K562 (cell line): Measurements from ENCODE around the gene BCR. TPM values are rescaled to one million over a fixed set of nuclear protein-coding genes. Genes with fewer than 3 reads are reported as not detected.

ENCODE experiments used
- BDP1 ChIP-seq: IDR thresholded peaks from 3 replicates; pipeline ENCODE4 v1.6.1; 2011; ENCODE audit not compliant: insufficient read length, insufficient read depth
- C11orf30 ChIP-seq: fragments of 450-650 bp; IDR thresholded peaks from 2 replicates; pipeline ENCODE4 v1.6.1; 2016; ENCODE audit warnings: low read depth, mild to moderate bottlenecking
- ELF4 ChIP-seq: fragments of 450-650 bp; formaldehyde crosslinking; IDR thresholded peaks from 2 replicates; pipeline ENCODE4 v1.4.0; 2022; ENCODE audit warnings: missing genetic modification characterization
- HNRNPK ChIP-seq: fragments of 200-400 bp; formaldehyde crosslinking; IDR thresholded peaks from one replicate; pipeline ENCODE4 v1.6.1; 2018; ENCODE audit warnings: mild to moderate bottlenecking, low read depth, low read length; ENCODE audit not compliant: poor library complexity, severe bottlenecking
- HNRNPUL1 ChIP-seq: fragments of 200-400 bp; formaldehyde crosslinking; IDR thresholded peaks from 2 replicates; pipeline ENCODE4 v1.6.1; 2017; ENCODE audit warnings: low read length
- MCM3 ChIP-seq: fragments of 450-650 bp; IDR thresholded peaks from 2 replicates; pipeline ENCODE4 v1.6.1; 2016
- NRF1 ChIP-seq, 2 experiments: fragments of 450-650 bp; IDR thresholded peaks in 1 of 2; conservative IDR thresholded peaks in 1 of 2; 2 replicates each; pipeline ENCODE4 v1.6.1; 2014; ENCODE audit warnings: mild to moderate bottlenecking in 2 of 2
- PBX2 ChIP-seq, 2 experiments: IDR thresholded peaks in 1 of 2; conservative IDR thresholded peaks in 1 of 2; 2 replicates each; pipeline ENCODE4 v1.6.1; 2016; ENCODE audit warnings: low read depth in 2 of 2, mild to moderate bottlenecking in 1 of 2, missing compliant biosample characterization in 1 of 2, missing genetic modification characterization in 1 of 2, moderate library complexity in 1 of 2
- PCBP2 ChIP-seq: fragments of 200-400 bp; formaldehyde crosslinking; IDR thresholded peaks from 2 replicates; pipeline ENCODE4 v1.6.1; 2018; ENCODE audit warnings: low read length, low read depth, mild to moderate bottlenecking, moderate library complexity; ENCODE audit not compliant: poor library complexity, severe bottlenecking
- ZNF140 ChIP-seq: fragments of 250-450 bp; sonication (Bioruptor Pico); IDR thresholded peaks from 2 replicates; pipeline ENCODE4 v1.8.0; 2021; ENCODE audit warnings: moderate library complexity, mild to moderate bottlenecking, inconsistent platforms
- ZNF707 ChIP-seq: fragments of 250-450 bp; sonication (Bioruptor Pico); conservative IDR thresholded peaks from 2 replicates; pipeline ENCODE4 v1.8.0; 2022; ENCODE audit warnings: inconsistent platforms, mild to moderate bottlenecking, moderate library complexity
- ZNF764 ChIP-seq: fragments of 250-450 bp; sonication (Bioruptor Pico); IDR thresholded peaks from 2 replicates; pipeline ENCODE4 v1.4.0; 2020; ENCODE audit warnings: low read depth, mild to moderate bottlenecking, moderate library complexity
- polyA plus RNA-seq, 8 experiments: library from polyadenylated mRNA; depleted of rRNA in 4 of 8; stranded (reverse) in 5 of 8; unstranded in 3 of 8; fragments of >200 nt; fragmentation: Nextera tagmentation in 2 of 8; fragmentation: Illumina TruSeq in 1 of 8; extraction: Ambion mirVana in 2 of 8; extraction: Trizol in 1 of 8; gene quantifications; 2 replicates each; pipeline versions ENCODE4 v1.2.1 to v1.2.3, GENCODE V29; 2011 to 2014; ENCODE audit warnings: inconsistent platforms in 1 of 8, missing spikeins in 1 of 8
- total RNA-seq, 7 experiments: library from RNA; depleted of rRNA in 6 of 7; stranded (reverse); fragments of >200 nt in 6 of 7; fragmentation: Illumina TruSeq in 2 of 7; extraction: Trizol in 2 of 7; gene quantifications; 2 replicates each; pipeline versions ENCODE4 v1.2.1 to v1.2.3, GENCODE V29; 2011 to 2021; ENCODE audit warnings: low replicate concordance in 1 of 7

Gene BCR
- total and polyA plus RNA-seq, 9 of the 15 experiments (the other 6 are each of a cell fraction or from before 2014, with no cell fraction given), result 0.41 to 150 (median 45.6) TPM

DNA sequence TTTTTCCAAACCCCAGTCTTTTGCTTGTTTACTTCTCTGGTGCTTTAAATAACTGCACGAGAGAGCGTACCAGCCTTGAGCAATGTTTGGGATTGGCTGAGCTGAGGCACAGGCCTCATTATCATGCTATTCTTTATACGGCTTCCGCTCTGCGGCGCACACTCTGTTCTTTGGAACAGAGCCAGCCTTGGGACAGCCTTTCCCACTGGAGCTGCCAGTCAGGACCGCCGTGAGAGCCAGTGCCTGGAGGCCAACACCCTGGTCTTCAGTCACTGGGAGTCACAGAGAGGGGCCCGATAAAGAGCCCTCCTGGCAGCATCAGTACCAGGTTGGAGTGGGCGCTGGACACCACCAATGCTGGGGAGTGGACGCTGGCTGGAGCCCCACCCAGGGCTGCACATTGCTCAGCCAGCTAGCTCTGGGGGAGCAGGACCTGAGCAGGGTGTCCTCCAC lies 125.6 kb downstream of the BCR start (continued):
- TF ChIP-seq PBX2 (CRISPR knock-in tag; IDR thresholded peaks at IDR 0.05; ENCODE audit: low read depth) (no peak), PBX2 (tag; conservative IDR thresholded peaks at IDR 0.05; ENCODE audit: low read depth) (no peak), ELF4 (no peak), MCM3 (no peak), ZNF707 (CRISPR knock-in tag) (no peak), ZNF140 (CRISPR knock-in tag) (no peak), PCBP2 (no peak), BDP1 (no peak), HNRNPK (no peak), ZNF764 (CRISPR knock-in tag) (no peak), HNRNPUL1 (no peak), NRF1 (conservative IDR thresholded peaks at IDR 0.05 in 1 of 2, IDR thresholded peaks at IDR 0.05 in 1 of 2) (no peak), C11orf30 (no peak)
